ENCODE measurements around the gene SALL1. TPM values are rescaled to one million over a fixed set of nuclear protein-coding genes. Genes with fewer than 3 reads are reported as not detected.

The SALL1 gene
- total RNA-seq, 1 experiment from 2014 or later: 101 TPM

DNA sequence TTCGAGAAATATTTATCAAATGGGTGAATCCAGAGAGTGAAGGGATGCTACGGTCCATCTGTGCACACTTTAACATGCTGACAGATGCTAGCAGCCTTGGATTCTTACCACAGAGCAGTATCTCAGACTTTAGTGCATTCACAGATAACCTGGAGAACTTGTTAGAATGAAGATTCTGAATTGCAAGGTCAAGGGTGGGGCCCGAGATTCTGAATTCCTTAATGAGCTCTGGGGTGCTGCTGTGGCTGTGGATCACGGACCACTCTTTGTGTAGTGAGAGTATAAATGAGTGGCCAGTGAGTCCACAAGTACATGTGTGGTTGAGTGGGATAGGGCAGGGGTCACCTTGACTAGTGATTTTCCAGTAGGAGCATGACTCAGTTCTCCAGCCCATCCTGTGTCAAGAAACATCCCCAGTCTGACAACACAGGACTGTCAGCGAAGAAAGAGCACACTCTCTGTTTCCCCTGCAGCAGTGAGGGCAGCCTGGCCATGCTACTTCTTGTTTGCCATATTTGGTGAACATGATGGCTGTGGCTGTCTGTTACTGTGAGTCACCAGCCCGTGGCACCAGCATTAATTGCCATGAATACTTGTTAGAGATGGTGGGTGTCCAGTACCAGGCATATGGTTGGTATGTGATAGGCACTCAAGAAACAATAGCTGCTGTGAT lies 13.0 kb upstream of the SALL1 start:
- no peak overlapping the region for H4K91ac ChIP-seq (ENCODE audit: insufficient read length, low read depth, low read length)
- WGBS (ENCODE audit: extremely low coverage, insufficient read length, low lambda C conversion rate): no CpG with 5 or more reads among the region's 6 CpGs
- H2BK5ac ChIP-seq (ENCODE audit: insufficient read length, low read length): no peak overlapping the region
- no peaks in the 10 kb centered on the region for H3K79me1 ChIP-seq (ENCODE audit: insufficient read depth, low read depth, low read length, poor library complexity, severe bottlenecking)
- H2AFZ ChIP-seq (ENCODE audit: low read length): no peak overlapping the region
- no peak for TF ChIP-seq CTCF (conservative IDR thresholded peaks at IDR 0.05)
- Mint-ChIP-seq H3K9me3 (peaks cover 0 to 3% of the 10 kb centered on the region in 2 experiments; a peak in 2 of 5 replicates), H3K27me3 (ENCODE audit: low read depth) (peaks cover 14% of the 10 kb centered on the region), H3K4me3 (no peak overlapping the region), H3K27ac (no peak overlapping the region), H3K36me3 (ENCODE audit: insufficient read depth in 1 of 3, low read depth in 3 of 3) (peaks cover 0 to 4% (median 1%) of the 10 kb centered on the region in 3 experiments; a peak in 1 of 7 replicates), H3K4me1 (peaks cover 33 to 41% of the 10 kb centered on the region in 2 experiments)
- no peak overlapping the region for H3K9ac ChIP-seq (ENCODE audit: extremely low read depth, insufficient read length, low read length)
- H3K4me2 ChIP-seq (ENCODE audit: insufficient read depth, insufficient read length, low read length): no peak overlapping the region
- H2BK15ac ChIP-seq (ENCODE audit: low read depth, low read length): no peak overlapping the region
- no peak overlapping the region for H4K8ac ChIP-seq (replicated peaks; ENCODE audit: insufficient read length, low read depth, low read length)
- no peak overlapping the region for H3K18ac ChIP-seq (ENCODE audit: insufficient read length, low read depth, low read length)
- no peak overlapping the region for H3K56ac ChIP-seq (ENCODE audit: insufficient read length, low read depth, low read length)
- H3K4ac ChIP-seq (ENCODE audit: low read depth, low read length): no peak overlapping the region
- no peak overlapping the region for H2AK5ac ChIP-seq (ENCODE audit: insufficient read length, low read length)
- no peak overlapping the region for H2BK20ac ChIP-seq (ENCODE audit: low read depth, low read length, poor library complexity, severe bottlenecking)
- no peak overlapping the region for H2BK120ac ChIP-seq (ENCODE audit: low read depth, low read length, poor library complexity, severe bottlenecking)
- H3K79me2 ChIP-seq (ENCODE audit: insufficient read depth, low read length): no peaks in the 10 kb centered on the region
- H4K20me1 ChIP-seq (ENCODE audit: control insufficient read depth, insufficient read depth, insufficient read length): no peaks in the 10 kb centered on the region
- H3K4me1 ChIP-seq (ENCODE audit: insufficient read depth, low read length): peaks cover 3% of the 10 kb centered on the region; the same call in 1 of the 2 replicates
- H3T11ph ChIP-seq (ENCODE audit: low read length): no peak overlapping the region
- no peaks in the 10 kb centered on the region for H3K9me3 ChIP-seq (ENCODE audit: control insufficient read depth, low read depth, low read length)
- H3K23ac ChIP-seq (ENCODE audit: insufficient read length, low read depth, low read length): no peak overlapping the region
- H3K27ac ChIP-seq (ENCODE audit: insufficient read length, low read depth, low read length): no peak overlapping the region
- no peaks in the 10 kb centered on the region for H3K23me2 ChIP-seq (ENCODE audit: insufficient read length, low read depth, low read length, poor library complexity, severe bottlenecking)
- no peak for DNase-seq
- no peak overlapping the region for H3K14ac ChIP-seq (ENCODE audit: insufficient read depth, low read length)
- no peak overlapping the region for H2BK12ac ChIP-seq (ENCODE audit: insufficient read length, low read depth, low read length)
- H4K5ac ChIP-seq (ENCODE audit: insufficient read length, low read depth, low read length): no peak overlapping the region
- no peaks in the 10 kb centered on the region; the same call in 1 of the 2 replicates for H3K27me3 ChIP-seq (ENCODE audit: insufficient read depth, low read length)
